HG03439 (cell line): ENCODE results near the gene LDLRAD2.

Experiments used
- ATAC-seq: cut with Tn5 transposase; IDR thresholded peaks from one replicate; pipeline ENCODE4 v1.9.1; 2021; ENCODE audit warnings: mild to moderate bottlenecking, moderate library complexity; ENCODE audit not compliant: unreplicated experiment

LDLRAD2 gene

GRCh38 chr1:21840981-21841380 is 28.9 kb downstream of the LDLRAD2 start:
- ATAC-seq = no peak

GRCh38 chr1:21841852-21842466 is 29.9 kb downstream of the LDLRAD2 start:
- ATAC-seq = no peak

GRCh38 chr1:21842606-21843162 is 30.6 kb downstream of the LDLRAD2 start:
- no peak for ATAC-seq

- ATAC-seq = no peak
These were observed 31.1 kb downstream of the LDLRAD2 start for GRCh38 chr1:21843208-21843607.

- no peak for ATAC-seq
These were observed 31.9 kb downstream of the LDLRAD2 start for GRCh38 chr1:21843996-21844395.

- ATAC-seq = no peak
These were observed 33.9 kb downstream of the LDLRAD2 start for GRCh38 chr1:21845646-21846641.

GRCh38 chr1:21847223-21848205 is 35.4 kb downstream of the LDLRAD2 start:
- no peak for ATAC-seq

GRCh38 chr1:21848524-21849174 is 36.6 kb downstream of the LDLRAD2 start:
- ATAC-seq = no peak

GRCh38 chr1:21849909-21850576 is 38.0 kb downstream of the LDLRAD2 start:
- ATAC-seq = no peak

GRCh38 chr1:21851430-21852250 is 39.6 kb downstream of the LDLRAD2 start:
- no peak for ATAC-seq

GRCh38 chr1:21852282-21853130 is 40.4 kb downstream of the LDLRAD2 start:
- ATAC-seq = no peak

GRCh38 chr1:21853131-21853427 is 41.0 kb downstream of the LDLRAD2 start:
- ATAC-seq = no peak

GRCh38 chr1:21854090-21854750 is 42.2 kb downstream of the LDLRAD2 start:
- no peak for ATAC-seq

- no peak for ATAC-seq
These were observed 42.7 kb downstream of the LDLRAD2 start for GRCh38 chr1:21854751-21855131.

GRCh38 chr1:21855257-21856096 is 43.4 kb downstream of the LDLRAD2 start:
- ATAC-seq = no peak

GRCh38 chr1:21857142-21857839 is 45.2 kb downstream of the LDLRAD2 start:
- ATAC-seq = no peak
